HG03432 (cell line): ENCODE data around the gene AMPD3.
A peak's percentile ranks its signal among the peaks of the same experiment; 100 is the strongest.
"Not testable (repeated sequence)": the region's sequence is repeated elsewhere in the genome, so short reads cannot be mapped to it uniquely, and the experiment has no call there.

Experiments used
- ATAC-seq: cut with Tn5 transposase; IDR thresholded peaks from one replicate; pipeline ENCODE4 v1.9.1; 2021; ENCODE audit warnings: mild to moderate bottlenecking, moderate library complexity; ENCODE audit not compliant: unreplicated experiment

The AMPD3 gene

DNA sequence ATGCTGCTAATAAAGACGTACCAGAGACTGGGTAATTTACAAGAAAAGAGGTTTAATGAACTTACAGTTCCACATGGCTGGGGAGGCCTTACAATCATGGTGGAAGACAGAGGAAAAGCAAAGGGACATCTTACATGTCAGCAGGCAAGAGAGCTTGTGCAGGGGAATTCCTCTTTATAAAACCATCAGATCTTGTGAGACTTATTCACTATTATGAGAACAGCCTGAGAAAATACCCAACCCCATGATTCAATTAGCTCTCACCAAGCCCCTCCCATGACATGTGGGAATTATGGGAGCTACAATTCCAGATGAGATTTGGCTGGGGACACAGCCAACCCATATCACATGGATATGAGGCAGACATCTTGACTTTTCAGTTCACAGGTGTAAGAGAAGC, 18.4 kb upstream of the AMPD3 start:
- ATAC-seq = not testable (repeated sequence)

DNA sequence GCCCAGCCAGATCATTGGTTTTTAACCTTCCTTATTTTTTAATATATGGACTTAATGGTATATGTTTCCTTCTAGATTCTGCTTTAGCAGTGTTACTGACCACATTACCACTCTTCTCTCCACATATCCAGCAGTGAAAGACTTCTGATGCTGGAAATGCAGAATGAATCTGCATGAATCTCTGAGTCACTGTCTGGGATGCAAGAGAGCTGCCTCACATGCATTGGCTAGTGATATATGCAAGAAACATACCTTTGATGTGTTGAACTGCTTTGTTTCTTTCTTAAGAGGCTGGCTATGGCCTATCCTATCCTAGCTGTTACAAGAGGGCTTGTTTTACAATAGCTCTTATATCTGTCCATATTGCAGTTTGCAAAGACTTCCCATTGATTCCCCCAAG, 16.6 kb upstream of the AMPD3 start:
- ATAC-seq = no peak

DNA sequence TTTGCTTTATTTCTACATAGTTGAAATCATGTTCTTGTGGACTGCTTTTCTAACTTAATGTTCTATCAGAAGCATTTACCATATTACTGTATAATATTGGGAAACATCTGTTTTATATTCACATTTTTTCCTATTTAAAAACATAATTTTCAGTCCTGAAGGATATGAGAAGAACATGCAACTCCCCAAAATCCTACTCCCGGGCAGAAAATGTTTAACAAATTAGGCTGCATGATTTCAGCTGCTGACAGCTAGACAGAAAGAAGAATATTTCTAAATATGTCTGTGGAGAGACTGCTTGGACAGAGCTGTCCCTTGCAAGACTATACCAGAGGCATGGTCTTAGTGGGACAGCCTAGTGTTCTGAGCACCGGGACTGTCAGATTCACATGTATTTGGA, 15.7 kb upstream of the AMPD3 start:
- no peak for ATAC-seq

DNA sequence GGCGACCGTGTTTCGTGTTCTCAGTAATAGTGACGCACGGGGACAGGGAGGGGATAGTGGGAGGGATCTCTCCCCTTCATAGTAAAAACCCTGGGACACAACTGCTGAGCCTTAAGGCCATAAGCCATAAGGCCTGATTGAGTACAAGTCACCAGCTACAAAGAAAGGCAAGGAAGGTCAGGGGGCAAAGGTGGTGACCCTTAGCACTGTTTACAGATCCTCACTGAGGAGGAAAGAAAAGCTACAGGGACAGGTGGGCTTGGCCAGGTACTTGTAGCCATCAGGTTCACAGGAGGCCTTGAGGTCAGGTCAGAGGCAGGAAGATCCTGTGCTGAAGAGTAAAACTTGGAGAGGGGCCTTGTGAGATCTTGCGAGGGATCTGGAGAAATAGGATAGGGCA, 15.1 kb upstream of the AMPD3 start:
- no peak for ATAC-seq

DNA sequence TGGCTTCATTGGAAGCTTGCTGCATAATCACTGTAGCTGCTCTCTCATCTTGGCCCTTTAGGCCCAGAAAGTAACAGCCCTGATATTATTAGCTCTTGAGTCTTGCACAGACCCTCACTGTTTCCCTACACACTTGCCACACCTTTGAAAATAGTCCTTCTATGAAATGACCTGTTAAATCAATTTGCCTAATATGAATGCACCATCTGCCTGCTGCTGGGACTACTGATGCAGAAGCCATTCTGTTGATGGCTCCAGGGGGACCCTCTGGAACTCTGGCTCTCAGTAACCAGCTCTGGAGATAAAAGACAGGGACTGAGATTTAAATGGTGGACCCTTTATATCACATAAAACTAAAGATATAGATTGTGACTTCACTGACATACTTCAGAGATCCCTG, 14.7 kb upstream of the AMPD3 start:
- no peak for ATAC-seq

DNA sequence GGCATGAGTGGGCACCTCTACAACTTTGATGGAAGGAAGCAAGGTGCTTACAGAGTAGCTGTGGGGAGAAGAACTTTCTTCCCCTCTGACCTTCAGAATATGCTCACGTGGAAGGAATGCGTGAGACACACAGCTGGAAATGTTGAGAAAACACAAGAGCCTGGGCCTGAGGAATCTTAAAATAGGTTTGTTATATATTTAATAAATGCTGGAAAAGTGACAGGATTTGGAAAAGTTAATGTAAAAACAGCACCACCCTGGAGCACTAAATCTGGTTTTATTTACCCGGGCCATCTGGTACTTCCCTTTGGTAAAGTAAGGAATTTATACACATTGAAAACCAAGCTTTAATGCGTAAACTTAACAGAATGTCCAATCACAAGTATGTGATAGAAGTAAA, 14.0 kb upstream of the AMPD3 start:
- ATAC-seq = no peak

DNA sequence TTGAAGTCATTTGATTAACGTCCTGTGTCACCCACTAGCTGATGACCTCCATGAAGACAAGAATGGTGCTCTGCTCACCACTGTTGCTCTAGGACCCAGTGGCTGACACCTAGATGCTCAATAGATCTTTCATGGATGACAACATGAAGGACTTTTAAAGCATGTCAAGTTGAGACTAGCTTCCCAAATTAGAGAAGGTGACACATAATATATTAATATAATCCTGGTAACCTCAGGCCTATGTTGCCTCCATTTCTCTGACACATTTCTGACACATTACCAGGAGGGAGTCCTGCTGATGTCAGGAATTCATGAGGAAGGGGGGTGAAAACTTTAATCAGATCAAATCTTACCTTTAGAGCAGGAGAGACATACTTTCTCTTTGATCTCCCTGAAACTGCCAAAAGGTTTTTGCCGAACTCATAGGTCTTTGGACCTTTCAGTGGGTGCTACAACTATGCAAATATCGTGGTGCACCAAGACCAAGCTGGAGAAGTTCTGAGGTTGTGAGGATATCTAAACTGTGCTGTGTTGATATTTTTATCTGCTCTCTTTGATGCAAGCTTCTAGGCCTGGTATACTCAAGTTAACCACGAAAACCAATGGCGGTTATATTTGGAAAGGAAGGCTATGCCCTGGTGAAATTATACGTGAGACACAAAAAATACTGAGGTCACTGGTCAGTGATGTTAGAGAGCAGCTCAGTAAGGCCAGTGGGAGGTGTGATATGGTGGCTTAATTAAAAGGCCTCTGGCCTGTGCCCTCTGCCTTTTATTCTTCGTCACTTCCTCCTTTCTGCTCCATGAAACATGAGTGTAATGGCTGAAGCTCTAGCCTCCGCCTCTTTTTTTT, 13.2 kb upstream of the AMPD3 start:
- ATAC-seq = peak; percentile 96

DNA sequence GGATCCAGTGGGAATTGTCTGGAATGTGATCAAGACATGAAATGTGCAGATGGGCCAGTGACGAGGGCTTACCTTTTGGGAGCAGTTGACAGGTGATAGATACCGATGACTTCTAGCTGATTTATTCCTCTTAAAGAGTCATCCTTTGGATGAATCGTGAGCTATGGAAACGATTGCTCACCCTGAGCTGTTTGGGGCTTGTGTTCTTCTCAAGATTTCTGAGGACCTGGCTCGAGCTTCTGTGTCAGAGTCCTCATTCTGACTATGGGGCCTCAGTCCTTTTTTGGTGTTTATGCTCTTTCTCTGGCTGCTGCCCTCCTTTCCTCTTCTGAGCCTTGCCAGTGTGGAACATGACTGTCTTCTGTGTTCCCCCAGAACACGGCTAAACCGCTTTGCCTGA, 11.9 kb upstream of the AMPD3 start:
- no peak for ATAC-seq

DNA sequence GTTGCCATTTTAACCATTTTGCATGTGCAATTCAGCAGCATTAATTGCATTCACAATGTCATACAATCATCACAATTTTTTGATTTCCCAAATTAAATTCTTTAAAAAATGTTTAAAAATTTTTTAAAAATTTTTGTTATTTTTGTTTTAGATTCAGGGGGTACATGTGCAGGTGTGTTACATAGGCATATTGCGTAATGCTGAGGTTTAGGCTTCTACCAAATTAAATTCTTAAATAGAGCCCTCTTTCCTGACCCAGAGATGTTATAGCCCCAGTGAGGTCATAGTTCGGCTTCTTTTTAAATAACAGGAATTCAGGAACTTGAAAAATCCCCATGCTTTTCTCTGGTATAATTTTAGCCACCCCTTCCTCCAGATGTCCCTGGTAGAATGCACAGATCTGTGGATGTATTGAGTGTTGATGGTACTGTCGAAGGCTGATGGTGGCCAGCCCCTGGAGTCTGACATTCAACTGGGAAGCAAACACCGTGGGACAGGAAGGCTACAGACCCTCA, 11.3 kb upstream of the AMPD3 start:
- no peak for ATAC-seq

DNA sequence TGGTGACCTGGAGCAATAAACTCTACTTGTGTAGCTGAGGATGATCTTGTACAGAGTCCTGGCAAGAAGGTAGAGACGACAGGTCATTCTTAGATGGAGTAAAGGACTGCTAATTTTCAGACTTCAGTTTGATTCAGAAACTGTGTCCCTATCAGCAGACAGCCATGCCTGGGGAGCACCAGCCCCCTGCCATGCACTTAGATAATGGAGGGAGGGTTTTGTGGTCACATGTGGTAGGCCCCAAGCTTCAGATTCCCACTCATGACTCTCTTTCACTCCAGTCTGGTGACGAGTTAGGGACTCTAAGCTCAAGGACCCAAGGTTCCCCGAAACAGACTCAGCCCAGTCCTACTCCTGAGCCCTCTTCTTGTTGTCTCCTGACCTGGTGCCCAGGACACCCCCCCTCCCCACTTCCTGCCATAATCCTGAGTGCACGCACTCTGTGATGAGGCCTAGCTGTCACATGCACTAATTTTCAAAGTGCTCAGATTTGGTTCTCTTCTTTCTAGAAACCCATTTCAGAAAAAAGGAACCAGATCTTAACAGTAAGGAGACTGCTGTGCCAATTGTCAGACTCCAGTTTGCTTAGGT, 10.2 kb upstream of the AMPD3 start:
- ATAC-seq = no peak

DNA sequence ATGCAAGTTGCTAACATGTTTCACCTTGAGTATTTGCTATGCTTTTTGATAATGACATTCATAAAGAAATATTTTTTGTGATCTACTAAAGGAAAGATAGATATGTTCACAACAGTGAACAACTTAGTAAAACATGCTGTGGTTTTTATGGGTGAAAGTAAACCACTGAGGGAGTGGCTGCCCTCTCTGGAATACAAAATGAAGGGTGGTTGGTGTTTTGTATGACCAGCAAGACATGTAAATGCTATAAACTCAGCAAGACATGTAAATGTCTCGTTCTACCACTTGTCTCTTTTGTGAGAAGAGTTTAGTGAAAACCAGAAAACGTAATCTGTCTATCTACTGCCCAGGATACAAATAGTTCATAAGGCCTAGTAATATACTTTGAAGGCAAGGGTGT, 7.6 kb upstream of the AMPD3 start:
- no peak for ATAC-seq

DNA sequence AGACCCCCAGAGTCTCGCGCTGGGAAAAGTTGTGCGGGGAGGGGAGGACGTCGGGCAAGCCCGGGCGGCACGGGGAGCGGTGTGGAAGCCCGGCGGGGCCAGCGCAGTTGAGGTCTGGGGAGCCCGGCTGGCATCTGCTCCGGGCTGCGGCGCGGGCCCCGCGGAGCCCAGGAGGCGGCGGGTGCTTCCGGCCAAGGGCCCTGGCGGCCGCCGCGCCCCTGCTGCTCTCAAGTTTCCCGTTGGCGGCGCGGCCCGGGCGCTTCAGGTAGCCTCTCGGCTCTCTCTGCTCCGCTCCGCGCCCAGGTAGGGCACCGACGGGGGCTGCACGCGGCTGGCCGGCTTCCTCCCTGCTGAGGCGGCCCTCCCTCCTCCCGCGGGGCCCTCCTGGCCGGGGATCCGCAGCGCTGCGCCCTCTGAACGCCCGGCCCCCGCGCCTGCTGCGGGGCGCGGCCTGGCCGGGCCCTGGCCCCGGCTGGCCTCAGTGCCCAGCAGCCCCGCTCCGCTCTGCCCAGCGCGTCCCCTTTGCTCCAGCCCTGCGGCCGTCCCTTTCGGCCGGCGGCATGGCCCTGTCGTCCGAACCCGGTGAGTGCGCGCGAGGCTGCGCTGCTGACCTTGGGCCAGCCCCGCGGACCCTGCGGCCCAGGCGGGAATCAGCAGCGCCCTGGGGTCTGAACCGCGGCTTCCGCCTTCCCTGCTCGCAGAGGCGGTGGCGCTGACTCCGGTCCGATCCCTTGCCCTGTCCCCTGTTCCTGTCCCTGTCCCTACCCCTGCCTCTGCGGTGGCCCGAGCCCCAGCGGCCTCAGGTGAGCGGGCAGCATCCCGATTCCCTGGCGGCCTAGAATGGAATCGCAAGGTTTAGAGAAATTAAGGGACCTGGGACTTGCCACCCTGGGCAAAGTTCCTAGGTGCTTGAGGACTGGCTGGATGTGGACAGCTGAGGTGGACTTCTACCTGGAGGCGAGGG, 4.3 kb upstream of the AMPD3 start:
- ATAC-seq = no peak

DNA sequence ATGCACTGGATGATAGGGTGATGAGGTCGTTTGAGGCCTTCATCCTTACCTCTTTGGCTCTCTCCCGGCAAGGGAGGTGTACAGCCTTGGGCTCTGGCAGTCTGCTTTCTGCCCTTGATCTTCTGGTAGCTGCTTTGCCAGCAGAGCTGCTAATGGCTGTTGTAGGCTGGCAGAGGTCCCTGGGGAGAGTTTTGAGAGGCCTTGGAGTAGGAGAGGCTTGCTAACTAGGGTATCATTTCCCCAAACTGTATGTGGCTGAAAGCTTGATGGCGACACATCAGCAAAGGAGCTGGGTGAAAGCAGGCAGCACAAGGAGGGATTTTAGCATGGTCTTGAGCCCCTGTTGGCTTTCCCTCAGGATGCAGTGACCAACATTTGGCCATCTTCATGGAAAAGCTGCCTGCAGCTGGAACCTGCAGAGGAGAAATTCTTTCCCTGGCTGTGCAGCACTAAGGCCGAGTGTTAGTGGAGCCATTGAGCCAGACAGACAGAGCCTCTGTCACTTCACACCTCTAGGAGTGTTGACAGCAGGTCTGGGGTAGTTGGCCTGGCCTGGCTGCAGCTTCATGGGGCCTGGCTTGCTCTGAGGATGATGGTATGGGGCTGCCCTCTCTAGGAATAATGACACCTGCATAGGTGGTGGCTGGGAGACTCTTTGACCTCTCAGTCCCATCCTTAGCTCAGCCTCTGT, 3.5 kb upstream of the AMPD3 start:
- ATAC-seq = no peak

DNA sequence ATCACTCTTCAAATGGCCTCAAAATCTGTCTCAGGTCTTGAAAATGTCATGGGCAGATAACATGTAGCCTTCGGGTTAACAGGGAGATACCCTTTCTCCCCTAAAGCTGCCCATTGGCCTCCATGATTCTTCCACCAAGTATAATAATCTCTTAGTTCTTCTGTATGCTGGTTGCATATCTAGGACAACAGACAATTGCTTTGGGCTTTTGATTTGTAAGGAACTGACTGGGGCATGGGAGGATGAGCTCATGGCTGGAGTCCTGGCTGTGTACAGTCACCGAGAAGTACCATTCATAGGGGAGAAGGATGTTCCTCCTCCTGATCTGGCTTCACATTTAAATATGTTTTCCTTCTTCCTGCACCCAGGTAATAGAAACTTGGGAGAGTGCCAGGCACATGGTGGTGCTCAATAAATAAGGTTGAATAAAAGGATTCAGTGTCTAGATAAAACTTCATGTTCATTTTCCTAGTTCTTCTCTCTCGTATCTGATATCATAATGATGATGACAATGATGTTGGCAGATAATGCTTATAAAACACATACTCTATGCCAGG, 2.8 kb upstream of the AMPD3 start:
- ATAC-seq = no peak

DNA sequence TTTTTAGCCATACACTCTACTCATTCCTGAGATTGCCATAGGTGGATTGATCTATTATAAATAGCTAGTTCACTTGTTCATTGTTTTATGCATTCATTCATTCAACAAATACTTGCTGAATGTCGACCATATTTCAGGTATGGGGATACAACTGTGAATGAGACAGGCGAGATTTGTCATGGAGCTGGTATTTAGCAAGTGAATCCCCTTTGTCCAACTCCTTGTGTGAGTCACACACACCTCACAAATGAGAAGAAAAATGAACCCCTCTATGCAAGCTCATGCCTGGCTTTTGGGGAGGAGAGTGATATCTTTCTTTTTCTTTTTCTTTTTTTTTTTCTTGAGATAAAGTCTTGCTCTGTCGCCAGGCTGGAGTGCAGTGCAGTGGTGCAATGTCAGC, 1.8 kb upstream of the AMPD3 start:
- ATAC-seq = no peak

DNA sequence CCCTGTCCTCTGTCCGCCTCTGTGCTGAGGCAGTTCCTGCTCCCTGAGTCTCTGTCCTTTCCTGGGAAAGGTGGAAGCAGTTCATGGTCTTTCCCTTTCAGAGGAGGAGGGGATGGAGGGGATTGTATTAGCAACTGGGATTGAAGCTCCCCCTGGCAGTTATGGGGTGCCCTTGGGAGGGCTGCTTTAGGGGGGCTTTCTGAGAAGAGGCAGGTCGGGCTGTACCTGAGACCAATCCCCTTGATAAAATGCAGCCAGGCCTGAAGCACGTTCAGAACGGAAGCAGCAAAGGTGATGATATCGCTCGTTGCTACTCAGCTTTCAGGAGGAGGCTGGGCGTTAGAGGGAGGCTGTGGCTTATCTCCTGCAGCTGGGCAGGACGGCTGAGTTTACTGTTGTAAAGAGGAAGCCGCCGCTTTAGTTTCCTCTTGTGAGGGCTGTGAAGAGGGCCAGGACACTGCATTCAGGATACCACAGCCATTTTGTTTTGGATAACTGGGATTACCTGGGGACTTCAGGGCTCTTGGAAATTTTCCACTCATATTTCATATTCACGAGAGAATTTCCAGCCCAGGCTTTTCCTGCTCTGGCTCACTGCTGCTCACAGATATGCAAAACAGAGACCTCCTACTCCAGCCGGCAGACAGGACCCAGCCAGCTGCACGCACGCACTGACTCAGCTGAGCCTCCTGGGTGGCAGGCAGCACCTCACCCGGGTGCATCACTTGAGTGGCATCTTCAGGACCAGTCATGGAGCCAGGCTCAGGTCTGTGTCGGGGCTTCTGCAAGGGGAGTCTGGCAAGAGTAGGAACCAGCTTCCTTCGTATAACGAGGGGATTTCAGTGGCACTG, 798 bp downstream of the AMPD3 start:
- peak; percentile 56 for ATAC-seq

DNA sequence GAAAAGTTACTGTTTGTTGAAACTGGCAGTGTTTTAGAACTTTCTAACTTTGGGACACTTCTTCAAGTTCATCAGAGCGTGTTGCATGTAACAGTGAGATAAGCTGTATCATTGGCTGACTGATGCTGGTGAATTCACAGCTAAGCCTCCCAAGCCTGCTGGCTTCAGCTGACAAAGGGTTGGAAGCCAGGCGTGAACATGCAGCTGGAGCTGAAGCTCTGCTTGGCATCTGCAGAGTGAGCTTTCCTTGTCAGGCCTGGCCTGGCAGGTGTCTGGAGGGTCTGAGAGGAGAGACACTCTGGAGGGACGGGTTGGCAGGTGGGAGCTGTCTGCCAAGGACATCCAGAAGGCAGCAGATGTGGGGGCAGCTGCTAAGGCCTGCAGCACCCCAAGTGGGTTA, 1.5 kb downstream of the AMPD3 start:
- no peak for ATAC-seq

DNA sequence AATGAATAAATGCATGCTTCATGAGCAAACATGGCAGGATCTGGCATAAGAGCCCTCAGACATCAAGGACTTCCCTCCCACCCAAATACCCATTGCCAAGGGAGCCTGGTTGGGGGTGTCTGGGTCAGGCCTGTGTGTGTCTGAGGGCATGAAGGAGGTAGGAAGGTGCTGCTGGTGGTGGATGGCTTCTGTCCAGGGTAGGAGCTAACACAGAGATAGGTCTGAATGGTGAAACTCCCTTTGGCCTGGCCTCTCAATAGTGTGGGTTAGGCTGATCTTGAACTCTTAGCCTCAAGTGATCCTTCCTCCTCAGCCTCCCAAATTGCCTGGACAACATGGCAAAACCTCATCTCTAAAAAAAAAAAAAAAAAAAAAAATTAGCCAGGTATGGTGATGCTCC, 2.8 kb downstream of the AMPD3 start:
- no peak for ATAC-seq
